CD8-positive, alpha-beta memory T cell (primary cell): ENCODE data around the gene ITIH4. TPM values are rescaled to one million over a fixed set of nuclear protein-coding genes. Genes with fewer than 3 reads are reported as not detected.

ENCODE experiments used
- CTCF ChIA-PET: fragments of 350-600 bp; sonication (Branson Sonifier 250); formaldehyde crosslinking; loops from one replicate; lab custom pipeline; 2021; ENCODE audit warnings: antibody characterized with exemption; lab: Charles Lee
- POLR2A ChIA-PET: fragments of 350-600 bp; sonication (Branson Sonifier 250); formaldehyde crosslinking; loops from one replicate; lab custom pipeline; 2021; ENCODE audit warnings: antibody characterized with exemption; lab: Charles Lee
- DNase-seq, 5 donors: peaks; one replicate each; pipeline versions ENCODE4 v3.0.0 to v3.0.0-alpha.2; 2020 to 2022; ENCODE audit warnings: mixed read lengths in 1 of 5
- H3K27ac ChIP-seq: one replicate; pipeline ENCODE4 v1.7.0; 2013; ENCODE audit warnings: low read depth, mild to moderate bottlenecking, low read length, moderate library complexity
- H3K27me3 ChIP-seq: 2 replicates; pipeline ENCODE4 v1.7.0; 2013; ENCODE audit warnings: low read length, mild to moderate bottlenecking; ENCODE audit not compliant: insufficient read depth, poor library complexity, severe bottlenecking
- H3K36me3 ChIP-seq: 2 replicates; pipeline ENCODE4 v1.7.0; 2013; ENCODE audit warnings: mild to moderate bottlenecking, low read length, moderate library complexity; ENCODE audit not compliant: insufficient read depth
- H3K4me1 ChIP-seq: 2 replicates; pipeline ENCODE4 v1.7.0; 2013; ENCODE audit warnings: mild to moderate bottlenecking, low read length, moderate library complexity; ENCODE audit not compliant: insufficient read depth
- H3K4me3 ChIP-seq: 2 replicates; pipeline ENCODE4 v1.7.0; 2013; ENCODE audit warnings: mild to moderate bottlenecking, low read length
- H3K9me3 ChIP-seq: 2 replicates; pipeline ENCODE4 v1.7.0; 2013; ENCODE audit warnings: mild to moderate bottlenecking, low read length
- H3K27ac Mint-ChIP-seq, 8 donors: one replicate each; pipeline ENCODE4 v1.8.0; 2020 to 2021; ENCODE audit warnings: mixed read lengths in 8 of 8, mild to moderate bottlenecking in 6 of 8, inconsistent platforms in 3 of 8, moderate library complexity in 3 of 8
- H3K27me3 Mint-ChIP-seq, 2 donors: one replicate each; pipeline ENCODE4 v1.8.0; 2020 to 2021; ENCODE audit warnings: mixed read lengths in 2 of 2, mild to moderate bottlenecking in 1 of 2, moderate library complexity in 1 of 2
- H3K36me3 Mint-ChIP-seq, 3 donors: one replicate each; pipeline ENCODE4 v1.8.0; 2020 to 2021; ENCODE audit warnings: mixed read lengths in 3 of 3, inconsistent platforms in 1 of 3, mild to moderate bottlenecking in 1 of 3
- H3K4me1 Mint-ChIP-seq, 3 donors: one replicate each; pipeline ENCODE4 v1.8.0; 2020 to 2021; ENCODE audit warnings: mixed read lengths in 3 of 3, inconsistent platforms in 1 of 3, mild to moderate bottlenecking in 1 of 3
- H3K4me3 Mint-ChIP-seq, 7 donors: one replicate each; pipeline ENCODE4 v1.8.0; 2020 to 2021; ENCODE audit warnings: mixed read lengths in 7 of 7, mild to moderate bottlenecking in 6 of 7, moderate library complexity in 4 of 7, inconsistent platforms in 2 of 7
- H3K9me3 Mint-ChIP-seq, 5 donors: one replicate each; pipeline ENCODE4 v1.8.0; 2020 to 2022; ENCODE audit warnings: mixed read lengths in 5 of 5, mild to moderate bottlenecking in 3 of 5, moderate library complexity in 2 of 5, inconsistent platforms in 1 of 5
- polyA plus RNA-seq: library from polyadenylated mRNA; unstranded; fragments of 300-500 nt; fragmentation: Illumina TruSeq; gene quantifications from one replicate; pipeline ENCODE4 v1.2.3, GENCODE V29; 2021
- total RNA-seq, 2 experiments: library from RNA; stranded (reverse); gene quantifications; one replicate each; pipeline ENCODE4 v1.2.3, GENCODE V29; 2021

ITIH4 gene
- total and polyA plus RNA-seq, 3 experiments from 2014 or later: 10.9 to 11.2 TPM; not detected in 1

DNA sequence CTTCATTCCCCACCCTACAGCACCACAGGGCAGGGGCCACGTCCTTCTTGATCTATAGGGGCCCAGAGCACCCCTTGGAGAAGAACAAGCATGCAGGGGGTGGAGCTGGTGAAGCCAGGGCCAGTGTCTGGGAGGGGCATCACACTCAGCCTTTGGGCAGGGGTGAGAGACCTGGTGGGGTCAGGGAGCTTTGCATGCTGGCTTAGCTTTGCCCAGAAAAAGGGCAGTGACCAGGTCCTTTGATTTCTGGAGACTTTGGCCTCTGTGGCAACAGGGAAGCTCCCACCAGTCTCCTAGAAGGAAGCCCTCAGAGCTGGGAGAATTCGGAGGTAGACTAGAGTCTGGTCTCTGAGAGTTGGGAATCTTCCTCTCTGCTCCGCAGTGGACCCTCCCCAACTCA is 990 bp downstream of the ITIH4 start:
- Histone ChIP-seq H3K4me1 (no peaks in the 10 kb centered on the region), H3K27ac (no peak overlapping the region), H3K9me3 (no peaks in the 10 kb centered on the region), H3K36me3 (no peaks in the 10 kb centered on the region), H3K27me3 (no peaks in the 10 kb centered on the region), H3K4me3 (no peak overlapping the region)
- no peak for DNase-seq
- Mint-ChIP-seq H3K36me3 (peaks cover 0 to 15% (median 7%) of the 10 kb centered on the region in 3 donors), H3K4me3 (no peak overlapping the region), H3K27ac (peak overlapping the region in 1 of 8 donors; percentile 50), H3K9me3 (no peaks in the 10 kb centered on the region), H3K4me1 (no peaks in the 10 kb centered on the region), H3K27me3 (no peaks in the 10 kb centered on the region)
- POLR2A ChIA-PET: no interaction called here
- CTCF ChIA-PET: no interaction called here

DNA sequence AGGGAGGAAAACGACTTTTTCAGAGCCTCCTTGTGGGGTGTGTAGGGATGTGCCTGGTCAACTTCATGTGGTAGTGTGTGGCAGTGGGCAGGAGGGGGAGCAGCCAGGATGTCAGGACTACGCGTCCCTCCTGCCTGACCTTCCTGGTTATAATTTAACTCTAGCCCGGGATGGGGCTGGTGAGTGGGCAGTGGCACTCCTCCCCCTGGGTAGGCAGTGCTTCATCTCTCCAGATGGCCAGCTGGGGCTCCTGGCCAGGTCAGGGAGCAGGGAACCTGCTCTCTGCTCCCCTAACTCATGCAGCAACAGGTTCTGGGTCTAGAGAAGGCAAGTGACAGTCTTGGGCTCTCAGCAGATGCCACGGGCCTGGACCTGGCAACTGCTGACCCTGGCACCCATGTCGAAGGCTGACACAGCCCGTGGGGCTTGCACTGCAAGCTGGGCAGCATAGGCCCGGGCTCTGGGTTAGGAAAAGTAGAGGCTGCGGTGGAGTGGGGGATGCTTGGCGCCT is 2.6 kb downstream of the ITIH4 start:
- no peak overlapping the region for H3K27ac Mint-ChIP-seq
- no peak overlapping the region for H3K4me3 Mint-ChIP-seq
- POLR2A ChIA-PET: interaction anchor here (0.6 kb wide), 1 partner anchor 278 kb away, joined by 3 read pairs; no protein-coding TSS in a partner anchor
- CTCF ChIA-PET: no interaction called here
- no peaks in the 10 kb centered on the region for H3K4me1 Mint-ChIP-seq
- H3K4me3 ChIP-seq: no peak overlapping the region
- no peaks in the 10 kb centered on the region for H3K4me1 ChIP-seq
- no peaks in the 10 kb centered on the region for H3K36me3 ChIP-seq
- H3K27me3 ChIP-seq: no peaks in the 10 kb centered on the region
- no peaks in the 10 kb centered on the region for H3K9me3 Mint-ChIP-seq
- H3K36me3 Mint-ChIP-seq: peaks cover 0 to 13% (median 5%) of the 10 kb centered on the region in 3 donors
- no peak for DNase-seq
- no peaks in the 10 kb centered on the region for H3K27me3 Mint-ChIP-seq
- H3K9me3 ChIP-seq: no peaks in the 10 kb centered on the region
- H3K27ac ChIP-seq: no peak overlapping the region

DNA sequence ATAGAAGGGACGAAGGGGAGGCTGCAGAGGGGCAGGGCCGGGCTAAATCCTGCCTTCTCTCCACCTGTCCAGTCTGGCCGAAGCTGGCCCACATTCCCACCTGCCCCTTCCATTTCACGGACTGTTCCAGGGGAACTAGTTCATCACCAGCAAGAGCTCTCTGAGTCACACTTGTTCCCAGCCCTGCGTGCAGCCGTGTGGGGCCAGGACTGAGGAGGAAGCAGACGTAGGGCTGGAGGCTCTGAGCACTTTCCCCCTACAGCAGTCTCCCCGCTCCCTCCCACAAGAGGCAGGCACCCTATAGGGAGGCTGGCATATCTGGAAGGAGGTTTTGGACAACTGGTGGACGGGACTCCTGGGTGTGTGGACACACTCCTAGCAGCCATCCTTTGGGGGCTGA is 3.0 kb downstream of the ITIH4 start:
- H3K4me1 Mint-ChIP-seq: no peaks in the 10 kb centered on the region
- no peak overlapping the region for H3K4me3 Mint-ChIP-seq
- peaks cover 0 to 17% (median 5%) of the 10 kb centered on the region in 3 donors for H3K36me3 Mint-ChIP-seq
- H3K9me3 ChIP-seq: no peaks in the 10 kb centered on the region
- no peaks in the 10 kb centered on the region for H3K36me3 ChIP-seq
- ChIA-PET POLR2A (no interaction called here), CTCF (no interaction called here)
- H3K4me3 ChIP-seq: no peak overlapping the region
- H3K27me3 Mint-ChIP-seq: no peaks in the 10 kb centered on the region
- no peaks in the 10 kb centered on the region for H3K9me3 Mint-ChIP-seq
- H3K27ac ChIP-seq: no peak overlapping the region
- no peaks in the 10 kb centered on the region for H3K4me1 ChIP-seq
- H3K27me3 ChIP-seq: no peaks in the 10 kb centered on the region
- H3K27ac Mint-ChIP-seq: peak overlapping the region in 1 of 8 donors; percentile 57
- DNase-seq: no peak

DNA sequence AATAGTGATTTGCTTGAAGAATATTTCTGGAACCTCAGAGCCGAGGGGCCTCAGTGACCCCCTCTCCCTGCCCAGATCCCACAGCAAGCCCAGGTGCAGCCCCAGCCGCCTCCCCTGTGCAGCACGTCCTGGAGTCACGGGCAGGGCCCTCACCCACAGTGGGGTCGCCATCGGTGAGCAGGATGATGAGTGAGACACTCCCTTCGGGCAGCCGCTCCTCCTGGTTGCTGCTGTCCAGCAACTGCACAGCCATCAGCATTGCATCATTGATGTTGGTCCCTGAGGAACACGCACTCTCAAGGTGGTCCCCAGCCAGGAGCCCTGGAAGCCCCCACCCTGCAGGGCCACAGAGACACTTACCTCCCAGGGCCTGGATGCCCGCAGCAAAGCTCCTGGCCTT is 6.4 kb downstream of the ITIH4 start:
- no peaks in the 10 kb centered on the region for H3K4me1 ChIP-seq

DNA sequence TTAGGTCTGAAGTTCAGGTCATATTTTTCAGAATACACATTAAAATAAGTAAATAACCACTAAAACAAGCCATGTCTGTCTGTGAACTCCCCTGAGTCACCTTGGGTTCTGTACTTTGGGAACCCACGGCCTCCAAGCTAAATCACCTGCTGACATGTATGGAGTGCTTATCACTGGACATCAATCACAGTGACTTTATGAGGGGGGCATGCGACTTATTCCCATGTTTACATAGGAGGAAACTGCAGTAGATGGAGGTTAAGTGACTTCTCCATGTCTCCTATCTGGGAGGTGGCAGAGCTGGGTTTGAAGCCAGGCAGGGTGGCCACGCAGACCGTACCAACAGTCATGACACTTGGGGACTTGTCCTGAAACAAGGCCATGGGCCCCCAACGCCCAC is 8.1 kb downstream of the ITIH4 start:
- peaks cover 0 to 19% (median 5%) of the 10 kb centered on the region in 3 donors for H3K36me3 Mint-ChIP-seq
- no peaks in the 10 kb centered on the region for H3K27me3 Mint-ChIP-seq
- H3K4me3 ChIP-seq: no peak overlapping the region
- H3K4me3 Mint-ChIP-seq: no peak overlapping the region
- no peaks in the 10 kb centered on the region for H3K27me3 ChIP-seq
- no peaks in the 10 kb centered on the region for H3K9me3 Mint-ChIP-seq
- H3K4me1 Mint-ChIP-seq: no peaks in the 10 kb centered on the region
- H3K27ac Mint-ChIP-seq: no peak overlapping the region
- no peak overlapping the region for H3K27ac ChIP-seq
- H3K36me3 ChIP-seq: no peaks in the 10 kb centered on the region
- ChIA-PET CTCF (no interaction called here), POLR2A (no interaction called here)
- no peaks in the 10 kb centered on the region for H3K4me1 ChIP-seq
- no peak for DNase-seq
- H3K9me3 ChIP-seq: no peaks in the 10 kb centered on the region

More for the DNA sequence above, 6.4 kb downstream of the ITIH4 start:
- DNase-seq: no peak
- ChIA-PET POLR2A (no interaction called here), CTCF (interaction anchor here (1.3 kb wide), 1 partner anchor 21 kb away, joined by 3 read pairs; no protein-coding TSS in a partner anchor)
- Mint-ChIP-seq H3K27ac (no peak overlapping the region), H3K4me3 (no peak overlapping the region), H3K4me1 (no peaks in the 10 kb centered on the region), H3K27me3 (no peaks in the 10 kb centered on the region), H3K36me3 (peaks cover 0 to 19% (median 5%) of the 10 kb centered on the region in 3 donors), H3K9me3 (no peaks in the 10 kb centered on the region)
- Histone ChIP-seq H3K27ac (no peak overlapping the region), H3K36me3 (no peaks in the 10 kb centered on the region), H3K4me3 (no peak overlapping the region), H3K9me3 (no peaks in the 10 kb centered on the region), H3K27me3 (no peaks in the 10 kb centered on the region)

DNA sequence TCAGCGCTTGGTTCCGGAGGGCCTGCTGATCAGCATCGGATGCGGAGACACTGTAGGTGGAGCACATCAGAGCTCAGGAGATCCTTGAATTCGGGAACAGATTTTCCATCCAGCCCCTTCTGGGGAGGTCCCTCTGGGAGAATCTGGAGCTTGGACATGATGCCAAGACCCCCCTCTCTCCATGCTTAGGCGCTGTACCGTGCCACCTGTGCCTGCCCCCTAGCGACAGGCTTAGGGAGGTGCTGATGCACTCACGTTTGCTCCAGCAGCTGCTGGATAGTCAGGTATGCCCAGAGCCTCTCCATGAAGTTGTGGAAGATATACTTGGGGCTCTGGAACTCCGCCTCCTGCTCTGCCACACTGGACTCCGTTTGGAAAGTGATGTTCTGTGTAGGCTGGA is 9.7 kb downstream of the ITIH4 start:
- Histone ChIP-seq H3K9me3 (no peaks in the 10 kb centered on the region), H3K36me3 (no peaks in the 10 kb centered on the region), H3K27me3 (no peaks in the 10 kb centered on the region), H3K27ac (no peak overlapping the region), H3K4me3 (no peak overlapping the region), H3K4me1 (no peaks in the 10 kb centered on the region)
- no peaks in the 10 kb centered on the region for H3K27me3 Mint-ChIP-seq
- H3K36me3 Mint-ChIP-seq: peaks cover 0 to 19% (median 5%) of the 10 kb centered on the region in 3 donors
- no peak overlapping the region for H3K4me3 Mint-ChIP-seq
- ChIA-PET POLR2A (no interaction called here), CTCF (interaction anchor here (1.3 kb wide), 1 partner anchor 17 kb away, joined by 4 read pairs; no protein-coding TSS in a partner anchor)
- H3K9me3 Mint-ChIP-seq: no peaks in the 10 kb centered on the region
- DNase-seq: no peak
- H3K4me1 Mint-ChIP-seq: no peaks in the 10 kb centered on the region
- H3K27ac Mint-ChIP-seq: peak overlapping the region in 1 of 8 donors; percentile 63

DNA sequence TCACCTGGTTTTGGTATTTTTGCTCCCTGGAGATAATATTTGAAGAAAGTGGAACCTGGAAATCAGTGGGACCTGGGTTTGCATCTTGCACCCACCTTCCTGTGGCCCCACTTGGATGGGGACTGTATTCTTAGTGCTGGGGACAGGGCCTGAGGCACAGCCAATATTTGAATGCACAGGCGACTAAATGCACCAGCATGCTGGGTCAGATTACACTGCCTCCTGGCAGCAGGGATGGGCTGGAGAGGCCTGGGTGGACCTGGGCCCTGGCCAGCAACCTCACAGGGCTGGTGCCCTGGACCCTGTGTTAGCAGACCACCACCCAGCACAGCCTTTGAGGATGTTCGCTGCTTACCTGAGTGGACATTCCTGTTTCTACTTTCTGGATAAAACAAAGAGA is 10.5 kb downstream of the ITIH4 start:
- H3K4me1 ChIP-seq: no peaks in the 10 kb centered on the region
- H3K4me3 ChIP-seq: no peak overlapping the region
- Mint-ChIP-seq H3K4me1 (no peaks in the 10 kb centered on the region), H3K27me3 (no peaks in the 10 kb centered on the region), H3K36me3 (peaks cover 0 to 17% (median 3%) of the 10 kb centered on the region in 3 donors), H3K4me3 (no peak overlapping the region), H3K27ac (peak overlapping the region in 2 of 8 donors; percentile 5 to 52), H3K9me3 (no peaks in the 10 kb centered on the region)
- H3K36me3 ChIP-seq: no peaks in the 10 kb centered on the region
- ChIA-PET POLR2A (no interaction called here), CTCF (no interaction called here)
- no peaks in the 10 kb centered on the region for H3K27me3 ChIP-seq
- no peak for DNase-seq
- no peak overlapping the region for H3K27ac ChIP-seq
- no peaks in the 10 kb centered on the region for H3K9me3 ChIP-seq

DNA sequence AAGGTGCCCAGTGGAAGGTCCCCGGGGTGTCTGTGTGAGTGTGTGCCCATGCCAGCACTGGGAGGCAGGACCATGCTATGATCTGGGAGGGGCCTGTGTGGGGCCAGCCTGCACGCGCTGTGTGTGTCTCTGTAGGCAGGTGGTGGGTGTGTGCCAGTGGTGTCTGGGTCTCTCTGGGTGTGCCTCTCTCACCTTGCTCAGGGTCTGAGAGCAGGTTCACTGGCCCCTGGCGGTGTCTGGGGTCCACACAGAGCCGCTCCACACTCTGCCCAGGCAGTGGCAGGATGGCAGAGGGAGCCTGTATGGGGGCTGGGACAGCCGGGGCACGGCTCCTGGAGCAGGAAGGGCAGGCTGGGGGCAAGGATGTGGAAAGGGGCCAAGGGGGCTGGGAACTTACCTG is 12.6 kb downstream of the ITIH4 start:
- Mint-ChIP-seq H3K9me3 (no peaks in the 10 kb centered on the region), H3K4me3 (no peak overlapping the region), H3K4me1 (no peaks in the 10 kb centered on the region), H3K36me3 (peaks cover 0 to 9% (median 2%) of the 10 kb centered on the region in 3 donors), H3K27ac (peak overlapping the region in 1 of 8 donors; percentile 76), H3K27me3 (no peaks in the 10 kb centered on the region)
- ChIA-PET POLR2A (no interaction called here), CTCF (no interaction called here)
- no peak overlapping the region for H3K27ac ChIP-seq
- H3K4me1 ChIP-seq: no peaks in the 10 kb centered on the region
- H3K9me3 ChIP-seq: no peaks in the 10 kb centered on the region
- no peak for DNase-seq
- no peak overlapping the region for H3K4me3 ChIP-seq
- H3K36me3 ChIP-seq: no peaks in the 10 kb centered on the region
- H3K27me3 ChIP-seq: no peaks in the 10 kb centered on the region
